ENCODE data around the gene GFRA4. TPM values are rescaled to one million over a fixed set of nuclear protein-coding genes. Genes with fewer than 3 reads are reported as not detected.

GFRA4 gene
- polyA plus RNA-seq, 2 of the 4 experiments (the other 2 are of a cell fraction), result not detected

- Histone ChIP-seq H3K4me2 (no peak overlapping the region), H3K9me3 (no peaks in the 10 kb centered on the region), H3K27ac (no peak overlapping the region), H3K4me3 (no peak overlapping the region), H3K4me1 (no peaks in the 10 kb centered on the region)
- WGBS (ENCODE audit: missing lambda C conversion rate), result 88% methylated on average over 5 of the region's 5 CpGs
- ChIA-PET POLR2A (no interaction called here), CTCF (interaction anchor here (1.0 to 2.1 kb wide), 4 partner anchors 9 to 79 kb away, joined by 3 to 8 read pairs (median 4); no protein-coding TSS in a partner anchor)
- DNase-seq (ENCODE audit: low read depth in 1 of 2, low spot score in 1 of 2) (no peak), ATAC-seq (no peak), FAIRE-seq (no peak)
- TF ChIP-seq PHF8 (IDR thresholded peaks at IDR 0.05; ENCODE audit: borderline replicate concordance, low read depth) (no peak), JUNB (IDR thresholded peaks at IDR 0.05) (no peak), PBX3 (IDR thresholded peaks at IDR 0.05) (no peak), FOSB (CRISPR knock-in tag; IDR thresholded peaks at IDR 0.05) (no peak), NFE2L2 (conservative IDR thresholded peaks at IDR 0.05; ENCODE audit: low read length) (no peak), FOSL2 (IDR thresholded peaks at IDR 0.05) (no peak), FOSL2 (CRISPR knock-in tag; IDR thresholded peaks at IDR 0.05) (no peak), EHMT2 (IDR thresholded peaks at IDR 0.05; ENCODE audit: low read depth) (no peak), ATOH8 (CRISPR knock-in tag; IDR thresholded peaks at IDR 0.05; ENCODE audit: low read depth) (no peak), RFX5 (IDR thresholded peaks at IDR 0.05) (no peak), MAZ (IDR thresholded peaks at IDR 0.05; ENCODE audit: borderline replicate concordance, low read depth, low read length) (no peak), CHD4 (IDR thresholded peaks at IDR 0.05; ENCODE audit: borderline replicate concordance) (no peak), CEBPB (IDR thresholded peaks at IDR 0.05) (no peak), HMGXB4 (CRISPR knock-in tag; IDR thresholded peaks at IDR 0.05; ENCODE audit: borderline replicate concordance) (no peak), MYC (IDR thresholded peaks at IDR 0.05; ENCODE audit: borderline replicate concordance, low read length) (no peak), ZSCAN20 (CRISPR knock-in tag; IDR thresholded peaks at IDR 0.05) (no peak), HOXB5 (CRISPR knock-in tag; IDR thresholded peaks at IDR 0.05) (no peak), HOXA7 (CRISPR knock-in tag; IDR thresholded peaks at IDR 0.05) (no peak), FOXS1 (CRISPR knock-in tag; IDR thresholded peaks at IDR 0.05) (no peak)
Observed at GRCh38 chr20:3631534-3631933, 31.7 kb downstream of the GFRA4 start.

GRCh38 chr20:3630429-3630828 is 32.8 kb downstream of the GFRA4 start:
- no peak for ATAC-seq
- no peak for TF ChIP-seq RFX5 (IDR thresholded peaks at IDR 0.05)
- TF ChIP-seq BCL3 (IDR thresholded peaks at IDR 0.05), result no peak
- no peak for TF ChIP-seq CBX2 (IDR thresholded peaks at IDR 0.05; ENCODE audit: borderline replicate concordance, low read depth)
- no peak for TF ChIP-seq TFCP2L1 (CRISPR knock-in tag; IDR thresholded peaks at IDR 0.05)
- no peak for TF ChIP-seq KDM1A (IDR thresholded peaks at IDR 0.05; ENCODE audit: low read depth)
- TF ChIP-seq SMC3 (IDR thresholded peaks at IDR 0.05), result no peak
- TF ChIP-seq EHMT2 (IDR thresholded peaks at IDR 0.05; ENCODE audit: low read depth), result no peak
- no peak for TF ChIP-seq FOSB (CRISPR knock-in tag; IDR thresholded peaks at IDR 0.05)
- TF ChIP-seq CHD4 (IDR thresholded peaks at IDR 0.05; ENCODE audit: borderline replicate concordance), result no peak
- TF ChIP-seq NR3C1 (IDR thresholded peaks at IDR 0.05), result no peak
- no peak for TF ChIP-seq EP300 (IDR thresholded peaks at IDR 0.05)
- Histone ChIP-seq H3K27ac (no peak overlapping the region), H3K9me3 (no peaks in the 10 kb centered on the region), H3K4me3 (no peak overlapping the region), H3K4me1 (no peaks in the 10 kb centered on the region), H3K4me2 (no peak overlapping the region)
- 94% methylated on average over 8 of the region's 8 CpGs for WGBS (ENCODE audit: missing lambda C conversion rate)
- no peak for FAIRE-seq
- CTCF ChIA-PET, result interaction anchor here (0.6 to 2.1 kb wide), 7 partner anchors 14 to 202 kb away, joined by 3 to 8 read pairs (median 3); no protein-coding TSS in a partner anchor
- POLR2A ChIA-PET, result interaction anchor here (0.6 kb wide), 1 partner anchor 314 kb away, joined by 3 read pairs; no protein-coding TSS in a partner anchor
- no peak for DNase-seq (ENCODE audit: low read depth in 1 of 2, low spot score in 1 of 2)
